Measurements from ENCODE around the gene IGLON5. TPM values are rescaled to one million over a fixed set of nuclear protein-coding genes. Genes with fewer than 3 reads are reported as not detected.

IGLON5 gene
- not detected in 2 replicates for total RNA-seq (2022)
- not detected for Bru-seq, nascent RNA
- not detected for BruChase-seq, experiment 1, labeled RNA remaining after a 6-hour chase
- not detected for BruChase-seq, experiment 2, labeled RNA remaining after a 2-hour chase
- long read RNA-seq, result 0 reads

DNA sequence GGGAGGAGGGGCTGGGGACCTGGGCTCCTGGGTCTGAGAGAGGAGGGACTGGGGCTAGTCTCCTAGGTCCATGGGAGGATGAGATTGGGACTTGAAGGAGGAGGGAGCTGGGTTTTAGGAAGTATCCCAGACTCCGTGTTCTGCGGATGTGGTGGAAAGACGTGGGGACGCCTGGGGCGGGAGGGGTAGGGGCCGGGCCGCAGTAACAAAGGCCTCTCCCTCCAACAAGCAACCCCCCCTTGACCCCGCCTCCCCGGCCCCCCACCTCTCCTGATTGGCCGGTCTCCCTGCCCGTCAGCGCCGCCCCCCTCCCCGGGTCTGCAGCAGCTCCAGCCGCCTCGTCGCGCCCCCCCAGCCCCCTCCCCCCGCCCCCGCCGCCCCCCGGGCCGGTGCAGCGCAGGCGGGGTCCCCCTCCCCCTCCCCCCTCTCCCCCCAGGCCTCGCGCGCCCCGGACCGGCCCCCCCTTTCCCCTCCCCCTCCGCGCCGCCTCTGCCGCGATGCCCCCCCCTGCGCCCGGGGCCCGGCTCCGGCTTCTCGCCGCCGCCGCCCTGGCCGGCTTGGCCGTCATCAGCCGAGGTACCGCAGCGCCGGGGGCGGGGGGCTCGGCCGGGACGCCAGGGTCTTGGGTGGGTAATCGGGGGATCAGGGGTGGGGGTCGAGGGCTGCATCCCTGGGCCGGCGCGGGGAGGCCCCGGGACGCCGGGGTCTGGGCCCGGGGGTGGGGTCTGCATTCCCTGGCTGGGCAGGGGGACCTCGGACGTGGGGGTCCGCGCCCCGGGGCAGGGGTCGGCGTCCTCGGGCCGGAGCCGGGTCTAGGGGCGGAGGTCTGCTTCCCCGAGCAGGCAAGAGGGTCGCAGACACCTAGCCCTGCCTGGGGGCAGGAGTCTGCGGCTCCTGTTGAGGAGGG lies at the start of gene IGLON5:
IGLON5 (plus strand) TSS at position 294 of the 907 bp plus-strand sequence; CDS start at position 498, 204 bp downstream.
- Mint-ChIP-seq H3K27me3 (ENCODE audit: unreplicated experiment) (peaks cover 80% of the 10 kb centered on the region), H3K9me3 (ENCODE audit: low read depth, unreplicated experiment) (peaks cover 3% of the 10 kb centered on the region), H3K4me3 (ENCODE audit: low read depth, unreplicated experiment) (no peak within 1 kb of the TSS), H3K4me1 (ENCODE audit: low read depth, unreplicated experiment) (no peaks in the 10 kb centered on the region), H3K36me3 (ENCODE audit: insufficient read depth, unreplicated experiment) (no peaks in the 10 kb centered on the region), H3K27ac (ENCODE audit: unreplicated experiment) (no peak within 1 kb of the TSS)
- no TSS peak for BruUV-seq (replicated peaks)
- TF ChIP-seq CTCF (IDR thresholded peaks at IDR 0.05; ENCODE audit: unreplicated experiment), result no peak
- CTCF ChIA-PET, result interaction anchor here (0.7 kb wide), 1 partner anchor 347 kb away, joined by 7 read pairs; no protein-coding TSS in a partner anchor
- no peak for DNase-seq
- intact Hi-C loops (cut with micrococcal nuclease; ENCODE audit: unreplicated experiment), result no loop called here

- intact Hi-C loops (cut with micrococcal nuclease; ENCODE audit: unreplicated experiment), result no loop called here
- Mint-ChIP-seq H3K4me1 (ENCODE audit: low read depth, unreplicated experiment) (no peaks in the 10 kb centered on the region), H3K9me3 (ENCODE audit: low read depth, unreplicated experiment) (no peaks in the 10 kb centered on the region), H3K36me3 (ENCODE audit: insufficient read depth, unreplicated experiment) (no peaks in the 10 kb centered on the region), H3K4me3 (ENCODE audit: low read depth, unreplicated experiment) (no peak overlapping the region), H3K27me3 (ENCODE audit: unreplicated experiment) (peaks cover 92% of the 10 kb centered on the region), H3K27ac (ENCODE audit: unreplicated experiment) (no peak overlapping the region)
- CTCF ChIA-PET, result no interaction called here
- DNase-seq, result no peak
- no TSS peak for BruUV-seq (replicated peaks)
- TF ChIP-seq CTCF (IDR thresholded peaks at IDR 0.05; ENCODE audit: unreplicated experiment), result no peak
Measured at GRCh38 chr19:51263808-51264207, 47.6 kb upstream of the IGLON5 start.

- Mint-ChIP-seq H3K27ac (ENCODE audit: unreplicated experiment) (no peak overlapping the region), H3K27me3 (ENCODE audit: unreplicated experiment) (peaks cover 83% of the 10 kb centered on the region)
- CTCF ChIA-PET, result no interaction called here
Measured at GRCh38 chr19:51271067-51271466, 40.4 kb upstream of the IGLON5 start.

More at GRCh38 chr19:51271067-51271466, 40.4 kb upstream of the IGLON5 start:
- Mint-ChIP-seq H3K9me3 (ENCODE audit: low read depth, unreplicated experiment) (no peaks in the 10 kb centered on the region), H3K4me1 (ENCODE audit: low read depth, unreplicated experiment) (no peaks in the 10 kb centered on the region), H3K36me3 (ENCODE audit: insufficient read depth, unreplicated experiment) (no peaks in the 10 kb centered on the region), H3K4me3 (ENCODE audit: low read depth, unreplicated experiment) (no peak overlapping the region)
- DNase-seq, result no peak
- BruUV-seq (replicated peaks), result no TSS peak
- no peak for TF ChIP-seq CTCF (IDR thresholded peaks at IDR 0.05; ENCODE audit: unreplicated experiment)
- intact Hi-C loops (cut with micrococcal nuclease; ENCODE audit: unreplicated experiment), result no loop called here

Measured in Calu3 (cell line).